CD4-positive, alpha-beta T cell treated with Interleukin-15 for 4 hours (primary cell): ENCODE data around the gene ABR.
"Not testable (repeated sequence)": the region's sequence is repeated elsewhere in the genome, so short reads cannot be mapped to it uniquely, and the experiment has no call there.

Source experiments
- DNase-seq: peaks from one replicate; pipeline ENCODE4 v3.0.0-alpha.2; 2020; ENCODE audit warnings: low spot score

ABR gene

DNA sequence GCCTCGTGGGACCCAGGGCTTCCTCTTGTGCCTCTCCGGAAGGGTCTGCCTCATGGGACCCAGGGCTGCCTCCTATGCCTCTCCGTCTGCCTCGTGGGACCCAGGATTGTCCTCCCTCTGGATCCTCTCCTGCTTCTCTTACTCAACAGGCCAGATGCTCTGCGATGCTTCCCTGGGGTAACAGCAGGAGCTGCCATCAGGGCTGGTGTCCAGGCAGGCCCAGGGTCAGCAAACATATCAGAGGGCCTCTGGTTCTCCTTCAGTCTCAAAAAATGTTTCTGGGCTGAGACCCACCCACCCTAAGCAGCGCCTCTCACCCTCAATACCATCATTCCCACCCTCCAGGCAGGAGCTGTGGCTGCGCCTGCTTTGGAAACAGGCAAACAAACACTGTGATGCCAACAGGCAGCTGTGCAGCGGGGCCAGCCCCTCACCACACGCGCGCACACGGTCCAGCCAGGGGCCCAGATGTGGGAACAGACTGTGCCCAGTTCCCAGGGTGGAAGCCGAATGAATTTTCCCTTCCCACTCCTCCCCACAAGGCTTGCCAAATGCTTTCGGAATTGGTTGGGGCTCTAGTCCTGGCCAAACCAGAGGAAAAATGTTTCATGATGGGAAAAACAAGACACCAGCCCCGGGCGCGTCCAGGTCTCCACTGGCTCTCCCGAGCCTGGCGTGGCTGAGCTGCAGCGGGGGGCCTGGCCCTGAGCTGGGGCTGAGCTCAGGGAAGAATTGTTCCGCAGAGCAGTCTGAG, 171.6 kb downstream of the ABR start:
- no peak for DNase-seq

DNA sequence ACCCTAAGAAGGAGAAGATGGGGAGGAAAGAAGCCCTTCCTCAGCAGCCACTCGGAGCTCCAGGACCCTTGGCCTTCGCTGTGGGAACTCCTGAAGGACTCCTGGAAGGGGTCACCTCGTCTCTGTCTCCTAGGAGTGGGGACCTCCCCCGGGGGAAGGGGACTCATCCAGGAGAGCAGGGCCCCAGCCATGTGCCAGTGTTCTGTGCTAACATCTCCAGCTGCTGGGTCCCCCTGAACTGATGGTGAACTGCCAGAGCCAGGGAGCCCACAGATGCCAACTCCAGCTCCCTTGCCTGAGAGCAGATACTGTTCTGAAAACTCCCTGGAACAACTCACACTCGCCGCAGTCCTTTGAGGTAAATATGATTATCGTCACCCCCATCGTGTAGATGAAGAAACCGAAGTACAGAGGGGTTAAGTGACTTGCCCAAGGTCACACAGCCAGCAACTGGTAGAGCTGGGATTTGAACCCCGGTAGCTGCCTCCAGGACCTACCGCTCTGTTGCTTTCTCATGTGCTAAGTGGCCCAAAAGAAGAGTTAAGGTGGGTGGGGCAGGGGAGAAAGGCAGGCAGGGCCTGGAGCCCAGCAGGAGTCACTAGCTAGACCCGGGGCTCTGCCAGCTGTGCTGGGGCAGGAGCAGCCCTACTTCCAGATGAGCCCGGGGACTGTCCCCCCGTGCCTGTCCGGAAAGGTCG, 172.3 kb downstream of the ABR start:
- no peak for DNase-seq

DNA sequence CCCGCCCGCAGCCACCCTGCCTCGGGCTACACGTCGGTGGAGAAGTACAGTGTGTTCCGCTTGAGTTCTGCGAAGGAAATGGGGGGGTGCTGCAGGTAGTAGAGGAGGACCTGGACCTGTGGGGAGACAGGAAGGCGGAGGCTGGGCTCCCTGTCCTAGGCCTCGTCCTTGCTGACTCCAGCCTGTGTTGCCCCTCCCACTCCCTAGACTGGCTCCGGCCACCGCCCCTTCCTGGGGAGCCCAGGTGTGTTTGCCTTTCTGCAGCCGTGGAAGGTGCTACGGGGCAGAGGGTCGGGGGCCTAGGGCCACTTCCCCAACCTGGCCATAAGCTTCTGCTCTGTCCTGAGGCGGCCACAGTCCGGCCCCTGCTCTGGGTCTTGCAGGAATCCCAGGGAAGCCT, 173.7 kb downstream of the ABR start:
- DNase-seq: no peak

DNA sequence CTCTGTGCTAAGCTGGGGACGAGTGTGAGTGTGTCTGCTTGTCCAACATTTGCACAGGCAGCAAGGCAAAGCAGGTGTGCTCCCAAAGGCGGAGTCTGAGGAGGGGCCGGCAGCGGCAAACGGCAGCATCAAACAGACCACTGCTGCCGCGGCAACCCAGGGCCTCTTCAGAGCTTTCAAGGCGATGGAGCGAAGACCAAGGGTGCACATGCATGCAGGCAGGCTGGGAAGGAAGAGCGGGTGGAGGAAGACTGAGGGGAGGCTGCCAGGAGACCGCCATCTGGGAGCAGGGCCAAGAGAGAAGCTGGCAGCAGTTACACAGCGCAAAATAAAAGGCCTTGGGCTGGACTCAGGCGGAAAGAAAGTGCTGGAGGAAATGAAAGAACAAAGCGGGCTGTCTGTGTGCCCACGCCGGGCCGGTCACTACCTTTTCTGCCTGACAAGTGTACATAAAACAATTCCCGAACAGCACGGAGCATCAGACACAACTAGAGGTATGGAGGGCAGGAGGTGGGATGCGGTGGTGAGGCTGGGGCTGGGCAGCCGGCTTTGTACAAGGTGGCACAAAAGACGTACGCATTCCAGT, 174.3 kb downstream of the ABR start:
- no peak for DNase-seq

DNA sequence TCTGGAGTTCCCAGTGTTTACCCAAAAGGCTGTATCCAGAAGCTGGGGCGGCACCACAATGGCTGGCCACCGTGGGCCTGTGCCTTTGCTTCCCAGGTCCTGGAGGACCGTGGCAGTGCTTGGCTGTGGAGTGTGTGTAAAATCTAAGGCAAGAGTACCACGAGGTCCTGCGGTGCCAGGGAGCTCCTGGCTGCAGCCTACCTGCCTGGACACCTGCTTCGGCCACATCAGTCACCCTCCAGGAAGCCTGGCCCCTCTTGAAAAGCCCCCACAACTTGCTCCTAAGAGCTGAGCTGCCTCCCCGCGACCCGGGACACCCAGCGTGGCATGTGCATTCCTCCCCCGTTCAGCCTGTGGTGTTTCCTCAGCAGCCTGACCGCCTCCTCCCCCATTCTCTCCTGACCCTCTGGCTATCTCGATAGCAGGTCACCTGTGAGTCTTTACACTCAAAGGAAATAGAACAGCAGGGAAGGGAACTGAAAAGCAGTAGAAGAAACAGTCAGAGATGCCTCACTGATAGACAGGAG, 174.9 kb downstream of the ABR start:
- DNase-seq: no peak

DNA sequence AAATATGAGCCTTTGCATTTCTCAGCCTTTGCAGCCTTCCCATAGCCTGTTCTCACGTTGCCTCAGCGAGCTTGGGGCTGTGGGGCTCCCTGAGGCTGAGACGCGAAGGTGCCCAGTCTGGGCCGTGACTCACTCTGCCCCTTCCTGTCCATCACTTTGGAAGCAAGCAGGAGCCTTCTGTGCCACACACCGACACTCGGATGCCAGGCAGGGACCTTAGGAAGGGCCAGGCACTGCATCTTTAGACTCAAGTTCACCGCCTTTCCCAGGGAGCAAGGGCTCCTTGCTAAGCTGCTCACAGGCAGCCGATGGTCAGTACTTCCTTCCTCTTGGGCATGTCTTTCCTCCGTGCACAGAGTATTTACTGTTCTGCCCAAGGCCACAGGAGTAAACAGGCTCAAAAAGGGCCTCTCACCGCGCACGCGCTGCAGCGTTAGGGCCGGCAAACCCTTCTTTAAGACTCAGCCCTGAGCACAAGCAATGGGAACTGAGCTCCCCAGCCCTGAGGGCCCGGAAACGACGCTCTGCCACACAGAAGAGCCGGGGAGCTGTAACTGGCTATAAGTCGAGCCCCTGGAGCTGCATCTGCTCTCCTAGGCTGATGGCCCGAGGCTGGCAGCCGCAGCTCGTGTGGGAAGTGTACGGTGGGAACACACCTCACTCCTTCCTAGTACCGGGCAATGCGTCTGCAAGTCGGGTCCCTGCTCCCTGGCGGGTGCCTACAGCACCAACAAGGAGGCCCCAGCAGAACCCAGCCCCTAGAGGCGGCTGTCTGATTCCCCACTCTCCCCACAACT, 175.6 kb downstream of the ABR start:
- DNase-seq: no peak

DNA sequence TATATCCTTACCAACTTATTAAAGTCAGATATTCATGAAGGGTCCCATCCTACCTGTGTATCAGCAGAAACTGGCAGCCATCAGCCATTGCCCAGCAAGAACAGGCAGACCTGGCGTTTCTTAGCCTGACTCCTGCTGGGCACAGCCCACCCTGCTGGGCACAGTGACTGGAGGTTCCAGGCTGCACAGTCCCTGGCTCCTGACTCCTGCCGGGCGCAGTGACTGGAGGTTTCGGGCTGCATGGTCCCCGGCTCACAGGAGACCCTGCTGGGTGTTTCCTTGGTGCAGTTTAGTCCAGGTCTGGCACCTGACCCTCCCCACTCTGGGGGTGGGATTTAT, 176.2 kb downstream of the ABR start:
- no peak for DNase-seq

DNA sequence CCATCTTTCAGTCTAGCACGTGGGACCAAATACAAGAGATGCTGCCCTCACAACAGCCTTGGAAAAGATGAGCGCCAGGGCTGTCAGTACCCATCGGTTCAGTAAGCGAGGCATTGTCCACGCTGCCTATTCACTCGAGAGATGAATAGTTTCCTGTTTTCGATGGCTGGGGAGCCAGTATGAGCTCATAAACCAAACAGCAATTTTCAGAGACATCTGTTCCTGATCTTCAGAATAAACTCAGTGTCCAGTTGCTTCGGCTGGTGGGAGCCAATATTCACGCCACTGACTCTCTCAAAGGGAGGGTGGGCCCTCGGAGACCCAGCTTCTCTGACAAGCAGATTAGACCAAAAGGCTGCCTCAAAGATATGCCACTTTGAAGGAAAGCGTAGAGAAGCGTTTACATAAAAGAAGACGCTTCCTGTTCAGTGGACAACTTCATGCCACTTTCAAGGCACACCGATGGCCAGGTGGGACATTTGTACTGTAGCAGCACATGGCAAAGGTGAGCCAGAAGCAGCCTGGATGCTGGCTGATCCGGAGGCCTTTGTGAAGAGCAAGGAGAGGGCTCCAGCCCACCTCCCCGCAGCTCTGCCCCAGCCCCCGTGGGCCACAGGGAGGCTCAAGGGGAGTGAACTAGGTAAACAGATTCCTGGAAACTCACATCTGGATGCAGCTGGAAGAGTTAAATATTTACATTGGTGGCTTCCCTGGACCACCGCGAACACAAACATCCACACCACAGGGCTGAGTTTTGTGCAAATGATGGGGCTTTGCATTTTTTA, 176.8 kb downstream of the ABR start:
- DNase-seq: no peak

DNA sequence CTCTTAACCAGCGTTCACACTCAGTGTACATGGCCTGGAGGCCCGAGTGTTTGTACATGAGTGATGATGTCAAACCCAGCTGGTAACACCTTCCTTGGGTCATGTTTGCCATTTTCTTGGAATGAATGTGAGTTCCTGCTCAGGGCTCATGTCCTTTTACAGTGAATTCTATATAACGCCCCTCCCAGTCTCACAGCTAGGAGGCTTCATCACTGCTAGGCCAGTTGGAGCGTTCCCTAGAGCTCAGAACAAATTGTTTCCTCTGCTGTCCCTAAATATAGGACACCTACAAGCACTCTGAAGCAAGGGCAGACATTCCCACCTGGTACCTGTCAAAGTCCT, 177.4 kb downstream of the ABR start:
- no peak for DNase-seq

DNA sequence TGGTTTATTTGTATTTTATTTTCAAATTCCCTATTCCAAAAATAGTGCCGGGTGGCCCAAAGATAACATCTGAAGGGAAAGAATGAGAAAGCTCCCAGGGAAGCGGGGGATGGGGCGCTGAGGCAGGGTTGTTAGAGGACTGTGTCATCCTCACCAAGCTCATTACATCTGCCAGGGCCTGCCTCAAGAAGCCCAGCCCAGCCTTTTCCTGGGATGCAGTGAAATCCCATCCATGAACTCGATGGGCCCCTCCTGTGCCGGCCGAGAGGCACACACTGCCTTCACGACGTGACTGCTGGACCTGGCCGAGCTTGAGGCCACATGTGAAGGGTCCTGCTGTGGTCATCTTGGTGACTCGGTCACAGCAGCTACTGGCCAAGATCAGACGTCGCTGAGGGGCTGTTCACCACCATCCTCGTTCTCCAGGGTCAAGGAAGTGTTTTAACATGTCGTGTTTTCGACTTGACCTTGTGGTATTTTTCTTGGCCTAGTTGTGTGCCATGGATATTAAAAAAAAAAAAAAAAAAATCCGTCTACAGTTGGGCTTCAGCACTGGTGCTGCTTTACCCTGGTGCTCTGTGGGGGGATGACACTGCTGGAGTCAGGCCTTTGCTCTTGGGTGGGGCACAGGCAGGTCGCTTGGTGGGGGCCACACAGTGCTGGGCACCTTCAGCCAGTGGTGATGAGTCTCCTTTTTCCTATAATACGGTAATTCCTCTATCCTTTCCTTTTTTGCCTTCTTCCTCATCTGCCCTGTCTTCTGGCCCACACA, 178.0 kb downstream of the ABR start:
- DNase-seq: no peak

DNA sequence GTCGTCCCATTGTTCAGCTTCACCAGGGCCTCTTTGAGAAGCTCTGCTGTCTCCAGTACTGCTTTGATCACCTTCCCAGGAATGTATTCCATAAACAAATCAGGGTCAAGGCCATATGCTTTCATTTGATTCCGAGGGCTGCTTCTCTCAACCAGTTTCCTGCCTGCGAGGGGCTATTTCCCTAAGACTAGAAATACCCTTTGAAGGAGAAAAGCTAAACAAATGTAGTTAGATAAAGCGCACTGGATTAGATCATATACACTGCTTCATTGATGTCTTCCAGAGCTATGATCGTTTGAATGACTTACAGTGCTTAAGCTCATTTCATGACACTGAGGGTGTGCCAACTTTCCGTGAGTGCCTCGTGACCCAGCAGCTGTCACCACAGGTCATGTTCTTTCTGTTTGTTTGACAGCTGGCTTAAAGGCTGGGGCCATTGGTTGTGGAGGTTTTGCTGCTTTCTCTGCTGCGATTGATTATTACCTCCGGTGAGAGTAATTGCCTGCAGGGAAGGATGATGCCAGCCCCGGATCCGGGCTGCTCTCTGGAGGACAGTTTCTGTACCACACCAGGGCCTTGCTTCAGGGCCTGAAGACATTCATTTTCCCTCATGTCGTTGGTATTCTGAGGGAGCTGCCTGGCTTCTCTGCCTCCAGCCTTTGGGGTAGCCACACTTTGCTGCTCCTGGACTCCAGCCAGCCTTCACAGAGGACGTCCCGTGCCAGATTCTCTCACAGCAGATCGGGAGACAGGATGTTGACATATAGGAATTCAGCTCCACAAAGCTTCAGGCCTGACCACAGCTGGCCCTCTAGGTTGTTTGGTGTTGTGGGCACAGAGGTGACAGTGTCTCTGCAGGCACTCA, 179.0 kb downstream of the ABR start:
- no peak for DNase-seq

DNA sequence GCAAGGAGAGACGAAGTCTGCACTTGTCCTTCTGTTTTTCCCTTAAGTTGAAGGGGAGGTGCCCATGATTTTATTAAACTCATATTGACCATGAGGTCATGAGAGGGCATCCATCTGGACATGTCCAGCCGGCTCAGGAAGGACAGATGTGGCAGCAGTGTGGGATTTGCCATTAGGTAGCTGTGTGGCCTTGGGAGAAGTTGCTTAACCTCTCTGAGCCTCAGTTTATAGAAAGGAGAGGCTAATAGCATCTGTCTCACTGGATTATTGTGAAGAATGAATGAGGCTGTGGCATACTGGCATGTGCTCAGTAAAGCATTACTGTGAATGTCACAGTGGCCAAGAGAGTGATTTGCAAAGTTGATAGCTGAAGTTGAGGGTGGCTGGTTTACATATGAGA, 181.7 kb downstream of the ABR start:
- no peak for DNase-seq

DNA sequence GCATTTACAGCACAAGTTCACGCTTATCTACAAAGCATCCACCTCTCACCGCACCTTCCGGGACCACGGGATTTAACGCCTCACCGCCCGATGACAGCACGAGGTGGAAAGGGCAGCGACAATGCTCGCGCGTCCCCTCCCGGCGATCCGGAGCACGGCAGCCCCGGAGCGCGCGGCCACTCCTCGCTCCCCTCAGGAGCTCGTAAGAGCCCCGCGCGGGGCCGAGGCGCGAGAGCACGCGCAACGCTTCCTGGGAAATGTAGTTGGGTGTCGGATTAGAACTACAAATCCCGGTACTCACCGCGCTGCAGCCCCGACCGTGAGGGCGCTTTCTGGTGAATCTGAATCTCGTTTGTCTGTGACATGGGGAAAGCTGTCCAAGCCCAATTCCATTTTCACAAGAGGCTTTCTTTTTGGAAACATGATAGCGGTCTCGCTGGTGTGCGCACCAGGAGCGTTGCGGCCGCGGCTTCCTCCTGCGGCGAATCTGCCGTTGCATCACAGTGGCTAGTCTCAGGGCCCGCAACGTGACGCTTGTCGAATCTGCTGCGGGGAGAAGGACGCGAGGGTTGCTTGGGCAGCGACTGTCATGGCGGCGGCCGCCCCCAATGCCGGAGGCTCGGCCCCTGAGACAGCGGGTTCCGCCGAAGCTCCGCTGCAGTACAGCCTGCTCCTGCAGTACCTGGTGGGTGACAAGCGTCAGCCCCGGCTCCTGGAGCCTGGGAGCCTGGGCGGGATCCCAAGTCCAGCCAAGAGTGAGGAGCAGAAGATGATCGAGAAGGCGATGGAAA, 183.0 kb downstream of the ABR start, which contains the start of gene TIMM22:
TSS of gene TIMM22 (plus strand) at position 576 of the 791 bp plus-strand sequence. CDS start at position 590, 14 bp downstream.
- DNase-seq: peak; percentile 92

DNA sequence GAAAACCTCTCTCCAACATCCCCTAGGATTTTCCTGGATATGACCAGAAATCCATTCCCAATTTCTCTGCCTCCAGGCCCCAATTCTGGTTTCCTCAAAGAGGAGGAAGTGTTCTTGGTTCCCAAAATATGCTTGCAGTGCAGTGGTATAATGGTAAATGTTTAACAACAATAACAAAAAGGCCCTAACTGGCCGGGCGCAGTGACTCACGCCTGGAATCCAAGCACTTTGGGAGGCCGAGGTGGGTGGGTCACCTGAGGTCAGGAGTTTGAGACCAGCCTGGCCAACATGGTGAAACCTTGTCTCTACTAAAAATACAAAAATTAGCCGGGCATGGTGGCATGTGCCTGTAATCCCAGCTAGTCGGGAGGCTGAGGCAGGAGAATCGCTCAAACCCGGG, 184.5 kb downstream of the ABR start:
- not testable (repeated sequence) for DNase-seq

DNA sequence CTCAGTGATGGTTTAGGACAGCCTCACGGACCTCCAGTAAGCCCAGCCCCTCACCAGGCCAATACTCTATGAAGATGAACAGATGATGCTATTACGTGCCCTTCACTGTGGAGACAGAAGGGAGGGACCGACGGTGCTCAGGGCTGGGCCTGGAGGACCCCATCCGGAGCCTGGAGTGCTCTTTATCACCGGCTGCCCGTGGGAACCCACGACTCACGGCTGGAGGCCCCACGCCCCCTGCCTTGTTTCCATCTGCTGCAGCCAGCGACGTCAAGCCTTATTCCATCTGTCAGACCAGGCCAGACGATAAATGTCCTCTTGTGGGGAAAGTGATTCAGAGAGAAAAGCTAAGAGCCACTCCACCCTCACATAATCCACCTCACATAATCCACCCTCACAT, 186.8 kb downstream of the ABR start:
- DNase-seq: no peak

DNA sequence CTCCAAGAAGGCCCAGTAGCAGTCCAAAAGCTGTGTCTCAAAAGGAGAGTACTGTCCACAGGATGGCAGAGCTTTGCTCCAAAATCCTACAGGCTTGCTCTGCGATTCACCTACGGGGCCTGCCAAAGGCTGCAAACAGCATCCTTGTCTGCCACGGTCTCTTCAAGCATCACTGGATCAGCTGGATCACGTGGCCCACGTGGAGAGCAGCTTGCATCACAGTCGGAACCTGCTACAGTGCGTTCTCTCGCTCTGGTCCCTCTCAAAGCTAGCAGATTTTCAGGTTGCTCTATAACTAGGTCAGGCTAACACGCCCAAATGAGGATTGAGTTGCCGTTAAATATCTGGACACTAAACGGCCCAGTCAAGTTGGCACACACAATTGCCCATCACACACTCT, 191.2 kb downstream of the ABR start:
- DNase-seq: no peak

DNA sequence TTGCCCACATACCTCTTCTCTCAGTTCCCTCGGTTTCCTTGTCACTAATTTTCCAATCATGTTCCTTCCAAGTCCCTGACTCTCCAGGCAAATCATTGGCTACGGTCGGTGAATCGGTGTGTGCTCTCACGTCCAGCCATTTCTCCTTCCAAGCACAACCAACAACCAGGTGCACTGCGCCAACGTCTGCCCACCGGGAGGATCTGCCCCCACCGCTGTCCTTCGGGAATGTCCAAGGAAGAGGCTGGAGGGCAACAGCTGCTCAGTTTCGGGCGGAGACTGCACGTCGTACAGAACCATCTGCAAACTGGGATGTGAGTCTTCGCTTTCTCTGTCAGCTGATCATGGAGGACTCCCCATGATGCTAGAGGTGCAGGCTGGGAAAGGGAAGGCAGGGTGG, 191.8 kb downstream of the ABR start:
- DNase-seq: no peak

DNA sequence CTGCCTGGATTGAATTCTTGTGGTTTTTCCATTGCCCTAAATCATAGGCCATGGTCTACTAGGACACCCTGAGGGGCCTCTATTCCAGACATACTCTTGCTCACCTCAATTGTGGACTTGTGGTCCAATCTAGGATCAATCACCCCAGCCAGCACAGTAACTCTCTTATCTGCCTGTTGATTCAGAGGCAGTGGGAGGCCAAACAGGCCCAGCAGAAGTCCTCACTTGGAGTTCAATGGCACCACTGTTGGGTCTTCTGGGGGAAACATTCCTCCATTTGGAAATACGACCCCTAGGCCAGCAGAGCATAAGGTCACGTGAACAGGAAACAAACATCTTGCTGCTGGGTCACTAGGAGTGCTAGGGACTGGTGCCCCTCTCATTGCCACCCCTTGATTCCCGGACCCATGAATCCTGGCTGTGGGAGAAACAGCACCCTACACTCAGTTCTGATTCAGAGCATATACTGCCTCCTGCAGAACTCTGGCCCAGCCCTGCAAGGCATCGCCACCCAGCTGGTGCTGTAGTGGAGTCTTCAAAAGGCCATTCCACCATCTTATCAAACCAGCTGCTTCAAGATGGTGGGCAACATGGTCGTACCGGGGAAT, 193.4 kb downstream of the ABR start:
- no peak for DNase-seq

DNA sequence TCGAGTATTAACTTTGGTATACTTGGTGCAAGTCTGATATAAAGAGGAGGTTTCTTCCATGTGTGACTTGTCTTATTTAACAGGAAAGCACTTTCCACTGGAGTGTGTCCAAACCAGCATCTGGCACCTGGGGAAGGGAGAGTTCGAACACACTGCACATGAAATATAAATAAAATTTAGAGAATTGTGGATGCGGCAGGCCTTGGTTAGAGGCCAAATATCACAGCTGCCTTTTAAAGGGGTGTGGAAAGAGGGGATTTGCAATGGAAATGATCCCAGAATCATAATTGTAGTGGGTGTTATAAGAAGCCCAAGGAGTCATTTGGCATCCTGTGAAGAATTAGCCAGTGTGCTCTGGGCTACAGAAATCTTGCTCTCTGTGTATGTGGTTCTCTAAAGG, 195.9 kb downstream of the ABR start:
- no peak for DNase-seq
